Astrocyte of the hippocampus (primary cell): Measurements from ENCODE around the gene ANO3.

Source experiments
- DNase-seq: peaks from one replicate; pipeline ENCODE4 v3.0.0; 2011; ENCODE audit warnings: low read depth, low spot score

The ANO3 gene

GRCh38 chr11:26353010-26353409 lies 21.1 kb downstream of the ANO3 start:
- no peak for DNase-seq

DNA sequence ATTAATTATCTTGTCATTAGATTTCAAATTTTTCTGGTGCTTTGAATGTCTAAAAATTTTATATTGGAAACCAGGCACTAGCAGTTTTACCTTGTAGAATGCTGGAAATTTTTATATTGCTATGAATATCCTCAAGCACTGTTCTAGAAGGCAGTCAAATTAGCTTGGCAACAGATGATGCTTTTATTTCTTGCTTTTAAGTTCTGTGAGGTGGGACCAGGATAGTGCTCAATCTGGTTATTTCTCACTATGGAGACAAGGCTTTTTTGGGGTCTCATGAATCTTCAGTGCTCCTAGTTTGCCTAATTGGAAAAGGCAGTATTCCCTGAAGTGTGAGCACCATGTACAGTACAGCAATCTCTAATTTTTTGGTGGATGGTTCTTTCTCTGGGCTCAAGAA lies 27.1 kb downstream of the ANO3 start:
- no peak for DNase-seq

GRCh38 chr11:26365284-26365683 lies 33.4 kb downstream of the ANO3 start:
- no peak for DNase-seq

DNA sequence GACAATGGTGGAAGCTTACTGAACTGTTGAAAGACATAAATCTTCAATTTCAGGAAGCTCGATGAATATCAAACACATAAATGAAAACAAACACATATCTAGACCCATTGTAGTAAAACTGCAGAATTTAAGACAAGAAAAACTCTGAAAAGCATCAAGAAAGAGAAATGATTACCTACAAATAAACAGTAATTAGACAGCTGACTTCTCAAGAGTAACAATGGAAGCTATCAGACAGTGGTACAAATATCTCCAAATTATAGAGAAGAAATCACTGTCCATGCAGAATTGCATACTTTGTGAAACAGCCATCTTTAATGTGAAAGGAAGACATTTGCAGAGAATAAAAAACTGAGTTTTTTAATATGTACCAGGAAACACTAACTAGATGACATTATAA lies 45.7 kb downstream of the ANO3 start:
- no peak for DNase-seq

- no peak for DNase-seq
These were observed 67.4 kb downstream of the ANO3 start for GRCh38 chr11:26399336-26399735.

- DNase-seq = no peak
These were observed 78.9 kb downstream of the ANO3 start for GRCh38 chr11:26410706-26411366.

DNA sequence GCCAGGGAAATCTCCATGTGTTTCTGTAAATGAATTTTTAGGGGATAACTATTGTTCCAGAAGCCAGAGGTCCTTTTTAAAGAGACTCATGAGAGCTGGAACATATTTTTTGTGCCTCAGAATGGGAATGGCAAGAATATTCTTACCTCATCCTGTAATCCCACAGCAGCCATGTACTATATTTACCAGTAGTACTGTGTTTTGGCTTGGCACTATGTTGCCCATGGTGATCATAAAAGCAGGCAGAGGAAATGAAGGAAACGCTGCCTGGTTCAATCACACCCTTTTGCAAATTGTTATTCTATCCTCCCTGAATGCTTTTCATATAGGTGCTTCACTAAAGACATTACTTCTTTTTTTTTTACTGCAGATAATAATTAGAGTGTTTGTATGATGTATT lies 81.0 kb downstream of the ANO3 start:
- DNase-seq = no peak

DNA sequence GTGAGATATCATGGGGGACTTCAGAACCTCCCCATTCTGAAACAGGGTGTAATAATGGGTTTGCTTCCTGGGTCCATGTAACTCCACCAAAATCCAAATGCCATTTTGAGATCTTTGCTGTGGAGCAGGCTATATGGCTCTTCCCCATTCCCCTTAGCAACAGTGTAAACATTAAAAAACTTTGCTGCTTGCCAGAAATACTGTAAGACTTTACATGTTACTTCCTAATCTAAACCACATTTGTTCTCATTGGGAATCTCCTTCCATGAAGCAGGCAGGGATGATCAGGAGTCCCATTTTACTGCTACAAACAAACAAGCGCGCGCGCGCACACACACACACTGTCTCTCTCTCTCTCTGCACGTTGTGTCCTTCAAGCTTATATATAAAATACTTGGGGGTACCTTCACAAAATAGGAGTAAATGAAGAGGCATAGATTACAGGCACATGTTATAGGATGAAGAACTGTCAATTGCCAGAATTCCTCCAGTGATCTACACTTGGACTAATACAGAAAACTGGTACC lies 86.5 kb downstream of the ANO3 start:
- DNase-seq = no peak

DNA sequence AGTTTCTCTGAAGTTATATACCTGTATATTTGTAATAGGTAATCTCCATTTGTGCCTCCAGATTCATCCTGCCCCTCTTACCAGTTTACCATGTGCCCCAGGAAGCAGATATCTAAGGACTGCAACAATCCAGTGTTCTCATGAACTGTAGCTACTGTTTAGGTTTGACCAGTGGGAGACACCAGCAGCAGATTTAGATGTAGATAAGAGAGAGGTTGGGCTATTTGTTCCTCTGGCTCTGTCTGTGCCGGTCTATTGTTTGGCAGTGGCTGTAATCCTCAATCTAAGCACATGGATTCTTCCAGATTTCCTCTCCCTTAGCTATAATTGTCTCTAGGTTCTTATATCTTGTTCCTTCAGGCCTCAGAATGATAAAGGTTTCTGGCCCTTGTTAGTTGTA lies 88.4 kb downstream of the ANO3 start:
- no peak for DNase-seq

DNA sequence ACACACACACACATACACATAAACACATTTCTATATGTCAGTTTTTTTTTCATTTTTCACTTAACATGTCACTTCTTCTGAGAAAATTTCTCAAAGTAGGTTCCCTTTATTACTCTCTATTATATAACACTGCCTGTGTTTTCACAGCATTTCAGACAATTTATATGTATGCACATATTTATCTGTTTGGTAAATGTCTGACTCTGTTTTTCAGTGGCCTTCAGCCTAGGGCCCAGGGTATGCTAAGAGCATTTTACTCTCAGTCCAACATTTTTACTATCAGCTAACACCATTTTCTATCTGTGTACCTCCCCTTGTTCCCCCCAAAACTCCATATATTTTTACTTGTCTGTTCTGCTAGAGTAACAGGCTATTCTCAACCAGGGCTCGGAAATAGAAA lies 92.3 kb downstream of the ANO3 start:
- no peak for DNase-seq

- no peak for DNase-seq
These were observed 107.9 kb downstream of the ANO3 start for GRCh38 chr11:26439854-26440253.

DNA sequence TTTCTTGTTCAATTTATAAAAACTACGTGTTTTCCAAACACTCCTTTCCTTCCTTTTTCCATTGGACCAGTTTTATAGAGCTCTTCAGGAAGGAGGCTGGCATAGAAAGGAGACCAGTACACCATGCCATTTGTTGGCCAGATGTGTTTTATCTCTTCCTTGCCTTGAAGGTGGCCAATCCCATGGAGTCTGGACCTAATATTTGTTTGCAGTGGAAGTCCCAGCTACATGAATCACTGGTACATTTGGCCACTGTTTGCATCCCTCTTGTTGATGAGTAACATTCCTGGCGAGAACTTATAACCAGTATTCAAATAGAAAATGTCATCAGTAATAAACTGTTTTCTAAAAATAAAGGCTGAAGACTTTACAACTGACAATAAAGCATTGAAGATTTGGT lies 110.2 kb downstream of the ANO3 start:
- DNase-seq = peak; percentile 3

DNA sequence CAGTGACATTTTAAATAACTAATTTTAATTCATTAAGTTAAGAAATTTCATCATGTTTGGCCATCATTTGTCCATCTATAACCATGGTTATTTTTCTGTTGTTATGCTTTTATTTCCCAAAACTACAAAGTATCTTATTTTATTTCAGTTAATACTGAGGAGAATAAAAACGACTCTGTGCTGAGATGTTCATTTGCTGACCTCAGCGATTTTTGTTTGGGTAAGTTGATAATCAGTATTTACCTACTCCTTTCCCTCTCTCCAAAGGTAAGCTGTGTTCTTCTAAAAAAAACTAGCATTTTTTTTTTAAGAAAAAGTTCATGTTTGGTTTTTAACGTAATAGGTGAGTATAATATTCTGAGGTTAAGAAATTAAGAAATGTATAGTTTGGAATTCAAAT lies 111.7 kb downstream of the ANO3 start:
- DNase-seq = no peak

GRCh38 chr11:26457636-26458035 lies 125.7 kb downstream of the ANO3 start:
- DNase-seq = no peak

DNA sequence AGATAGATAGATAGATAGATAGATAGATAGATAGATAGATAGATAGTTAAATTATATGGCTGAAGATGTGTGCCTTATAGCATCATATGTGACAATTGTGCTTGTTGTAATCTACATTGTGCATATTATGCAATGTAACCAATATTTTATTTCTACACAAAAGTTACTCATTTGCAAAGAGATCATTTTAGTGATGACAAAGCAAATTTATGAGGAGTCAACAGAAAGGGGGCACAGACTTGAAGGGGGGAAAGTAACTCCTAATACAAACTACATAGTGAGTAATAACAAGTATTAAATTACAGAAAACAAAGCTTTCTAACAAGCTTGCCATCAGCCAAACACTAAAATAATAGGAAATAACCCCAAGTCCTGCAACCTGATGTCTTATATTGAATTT lies 133.3 kb downstream of the ANO3 start:
- DNase-seq = no peak

- DNase-seq = no peak
These were observed 135.6 kb downstream of the ANO3 start for GRCh38 chr11:26467506-26467905.

DNA sequence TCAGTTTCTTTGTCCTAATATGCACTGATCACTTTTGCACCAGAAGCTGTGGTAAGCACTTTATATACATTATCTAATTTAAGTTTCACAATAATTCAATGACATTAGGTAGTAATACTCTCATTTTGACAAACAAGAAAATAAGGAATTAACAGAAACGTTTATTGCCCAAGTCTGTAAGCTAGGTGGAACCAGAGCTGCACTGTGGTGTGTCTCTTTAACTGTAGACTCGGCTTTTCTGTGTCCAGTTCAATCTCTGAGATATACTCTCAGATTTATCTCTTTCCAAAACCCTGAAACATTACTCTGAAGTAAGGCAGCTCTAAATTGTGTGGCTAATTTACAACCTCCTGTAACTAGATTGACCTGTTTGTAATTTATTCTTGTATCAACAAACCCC lies 139.1 kb downstream of the ANO3 start:
- DNase-seq = no peak

DNA sequence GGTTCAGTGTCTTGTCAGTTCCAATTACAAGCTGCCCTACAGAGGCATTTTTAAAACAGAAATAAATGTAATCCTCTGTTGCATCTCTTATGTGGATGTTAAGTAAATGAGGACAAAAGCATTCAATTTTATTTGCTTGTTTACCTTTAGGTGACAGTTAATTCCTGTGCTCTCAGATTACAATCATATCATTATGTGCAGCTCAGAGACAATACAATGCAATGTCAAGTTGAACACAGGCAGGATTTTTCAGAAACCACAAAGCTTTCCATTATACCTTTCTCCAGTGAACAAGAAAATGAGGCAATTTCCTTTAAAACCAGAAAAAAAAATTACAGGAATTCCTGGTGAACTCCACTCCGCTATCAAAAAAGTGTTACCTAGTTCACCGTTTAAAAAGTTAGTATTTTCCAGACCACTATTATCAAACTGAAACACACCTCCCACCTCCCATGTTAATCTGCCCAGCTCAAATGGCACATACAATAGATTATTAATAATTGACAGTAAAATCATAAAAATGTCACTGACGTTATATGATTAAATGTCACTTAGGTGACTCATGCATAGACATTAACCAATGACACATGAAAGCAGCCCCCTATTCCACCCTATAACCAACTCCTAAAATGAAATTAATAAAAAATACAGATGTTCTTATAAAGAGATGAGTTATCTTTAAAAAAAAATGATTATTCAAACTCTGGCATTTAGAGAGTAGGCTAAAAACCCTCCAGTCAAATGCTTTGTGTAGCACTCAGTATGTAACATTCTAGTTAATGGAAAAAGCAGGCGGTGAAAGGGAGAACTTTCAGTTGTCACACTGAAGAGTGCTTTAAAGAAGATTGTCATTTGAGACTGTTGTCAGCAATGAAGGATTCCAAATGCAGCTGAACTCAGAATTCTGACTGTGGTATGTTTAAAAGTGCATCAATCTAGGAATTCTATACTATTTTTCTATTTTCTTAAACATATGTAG lies 141.6 kb downstream of the ANO3 start:
- no peak for DNase-seq

- DNase-seq = no peak
These were observed 142.5 kb downstream of the ANO3 start for GRCh38 chr11:26474401-26474800.

DNA sequence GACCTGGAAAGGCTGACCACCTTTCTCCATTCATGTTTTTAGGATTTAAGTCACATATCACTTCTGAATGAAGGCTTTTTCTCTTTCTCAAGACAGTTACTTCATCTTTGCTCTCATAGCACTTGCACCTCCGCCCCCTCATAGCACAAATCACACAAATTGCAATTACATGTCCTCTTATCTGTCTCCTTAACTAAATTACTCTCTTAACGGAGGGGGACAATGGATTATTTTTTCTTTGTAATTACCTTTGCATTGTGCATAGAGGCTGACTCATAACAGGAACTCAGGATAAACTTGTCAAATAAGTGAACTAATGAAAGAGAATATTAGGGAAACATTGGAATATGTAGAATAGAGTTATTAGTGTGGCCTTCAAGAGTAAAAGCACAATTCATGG lies 145.5 kb downstream of the ANO3 start:
- no peak for DNase-seq

DNA sequence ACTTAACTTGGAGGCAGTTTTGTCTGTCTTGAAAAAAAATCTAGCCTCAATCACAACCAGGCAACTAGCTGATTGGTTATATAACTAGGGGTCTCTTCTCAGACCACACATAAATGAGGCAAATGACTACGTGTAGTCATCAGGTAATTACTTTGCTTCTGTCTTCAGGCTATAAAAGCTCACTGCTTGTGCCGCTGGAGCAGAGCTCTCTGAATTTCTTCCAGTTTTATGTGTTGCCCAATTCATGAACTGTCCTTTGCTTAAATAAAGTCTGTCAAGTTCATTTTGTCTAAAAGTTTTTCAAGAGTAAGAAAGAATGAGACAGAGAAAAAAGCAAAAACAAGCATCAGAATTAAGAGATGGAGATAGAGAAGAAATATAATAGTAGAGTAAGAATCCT lies 146.8 kb downstream of the ANO3 start:
- no peak for DNase-seq

DNA sequence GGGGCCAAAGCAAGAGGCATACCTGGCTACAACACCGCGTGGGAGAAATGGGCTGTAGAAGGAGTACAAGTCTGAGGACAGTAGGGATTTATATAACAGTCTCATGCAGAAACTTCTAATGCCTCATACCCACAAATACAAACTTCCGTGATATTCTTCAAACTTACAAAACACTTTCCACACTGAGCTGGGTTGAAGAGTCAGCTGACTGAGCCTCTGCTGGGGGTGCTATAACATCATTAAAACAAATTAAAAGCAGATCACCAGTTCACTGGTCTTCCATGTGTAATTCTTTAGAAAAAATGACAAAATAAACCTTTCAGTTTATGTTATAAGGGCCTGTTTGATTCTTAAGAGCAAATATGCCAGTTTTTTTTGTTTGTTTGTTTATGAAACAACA lies 148.1 kb downstream of the ANO3 start:
- DNase-seq = no peak

DNA sequence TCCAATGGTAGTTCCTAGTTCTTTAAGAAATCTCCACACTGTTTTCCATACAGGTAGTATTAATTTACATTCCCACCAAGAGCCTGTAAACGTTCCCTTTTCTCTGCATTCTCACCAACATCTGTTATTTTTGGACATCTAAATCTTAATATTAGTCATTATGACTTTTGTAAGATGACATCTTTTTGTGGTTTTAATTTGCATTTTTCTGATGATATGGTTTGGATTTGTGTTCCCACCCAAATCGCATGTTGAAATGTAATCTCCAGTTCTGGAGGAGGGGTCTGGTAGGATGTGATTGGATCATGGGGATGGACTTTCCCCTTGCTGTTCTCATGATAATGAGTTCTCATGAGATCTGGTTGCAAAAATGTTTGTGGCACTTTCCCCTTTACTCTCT lies 151.2 kb downstream of the ANO3 start:
- DNase-seq = no peak
